ENCODE measurements around the gene NDUFV1.
"Not testable (repeated sequence)": the region's sequence is repeated elsewhere in the genome, so short reads cannot be mapped to it uniquely, and the experiment has no call there.

DNA sequence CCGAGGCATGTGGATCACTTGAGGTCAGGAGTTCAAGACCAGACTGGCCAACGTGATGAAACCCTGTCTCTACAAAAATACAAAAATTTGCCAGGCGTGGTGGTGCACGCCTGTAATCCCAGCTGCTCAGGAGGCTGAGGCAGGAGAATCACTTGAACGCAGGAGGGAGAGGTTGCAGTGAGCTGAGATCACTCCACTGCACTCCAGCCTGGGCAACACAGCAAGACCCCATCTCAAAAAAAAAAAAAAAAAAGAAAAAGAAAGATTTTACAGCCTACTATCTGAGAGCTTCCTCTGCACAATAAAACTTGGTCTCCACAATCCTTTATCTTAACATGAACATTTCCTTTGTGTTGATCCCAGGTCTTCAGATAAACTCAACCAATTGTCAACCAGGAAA is 54.0 kb downstream of the NDUFV1 start:
- TF ChIP-seq CTCF (IDR thresholded peaks at IDR 0.05); EZH2 (IDR thresholded peaks at IDR 0.05; ENCODE audit: borderline replicate concordance, insufficient read depth, low read depth, low read length, poor library complexity, severe bottlenecking): not testable (repeated sequence)
